PC-9 (cell line): ENCODE results near the gene FNDC3B. TPM values are rescaled to one million over a fixed set of nuclear protein-coding genes. Genes with fewer than 3 reads are reported as not detected.

ENCODE experiments used
- BruUV-seq: library from RNA; stranded (reverse); fragments of 400-500 nt; replicated peaks from 2 replicates; lab custom pipeline; 2021; lab: Mats Ljungman, UMichigan
- CTCF ChIA-PET: fragments of 300-600 bp; sonication (Branson Sonifier 250); formaldehyde crosslinking; loops from one replicate; lab custom pipeline; 2022; ENCODE audit warnings: antibody characterized with exemption; lab: Charles Lee
- POLR2A ChIA-PET: fragments of 300-600 bp; sonication (Branson Sonifier 250); formaldehyde crosslinking; loops from one replicate; lab custom pipeline; 2022; ENCODE audit warnings: antibody characterized with exemption; ENCODE audit not compliant: unreplicated experiment; lab: Charles Lee
- DNase-seq, 2 experiments: peaks; one replicate each; pipeline versions ENCODE4 v3.0.0 to v3.0.0-alpha.2; 2015 to 2022; ENCODE audit warnings: mixed read lengths in 1 of 2
- H2AFZ ChIP-seq: fragments of 200-600 bp; sonication (generic); 2 replicates; pipeline ENCODE4 v1.8.1; 2017; ENCODE audit warnings: antibody characterized with exemption
- H3F3A ChIP-seq: fragments of 200-600 bp; sonication (generic); 2 replicates; pipeline ENCODE4 v1.8.1; 2017; ENCODE audit warnings: antibody characterized with exemption, mild to moderate bottlenecking, low read depth; ENCODE audit not compliant: insufficient read depth
- H3K27ac ChIP-seq: fragments of 200-600 bp; sonication (generic); 2 replicates; pipeline ENCODE4 v1.6.1; 2016; ENCODE audit warnings: mixed run types
- H3K27me3 ChIP-seq: fragments of 200-600 bp; sonication (generic); 2 replicates; pipeline ENCODE4 v1.6.1; 2016; ENCODE audit warnings: low read depth, mixed run types; ENCODE audit not compliant: insufficient read depth
- H3K36me3 ChIP-seq: fragments of 200-600 bp; sonication (generic); 2 replicates; pipeline ENCODE4 v1.6.1; 2016; ENCODE audit warnings: low read depth, mixed run types
- H3K4me1 ChIP-seq: fragments of 200-600 bp; sonication (generic); replicated peaks from 2 replicates; pipeline ENCODE4 v1.6.1; 2016; ENCODE audit warnings: mixed run types; ENCODE audit not compliant: insufficient read depth
- H3K4me2 ChIP-seq: fragments of 200-600 bp; sonication (generic); 2 replicates; pipeline ENCODE4 v1.6.1; 2017; ENCODE audit warnings: mixed run types
- H3K4me3 ChIP-seq: fragments of 200-600 bp; sonication (generic); 2 replicates; pipeline ENCODE4 v1.6.1; 2016; ENCODE audit warnings: mixed run types
- H3K79me2 ChIP-seq: fragments of 200-600 bp; sonication (generic); 2 replicates; pipeline ENCODE4 v1.6.1; 2017; ENCODE audit warnings: low read depth, mixed run types
- H3K9me2 ChIP-seq: fragments of 200-600 bp; sonication (generic); 2 replicates; pipeline ENCODE4 v1.8.1; 2017; ENCODE audit warnings: mild to moderate bottlenecking; ENCODE audit not compliant: insufficient read depth
- H3K9me3 ChIP-seq: fragments of 200-600 bp; sonication (generic); 2 replicates; pipeline ENCODE4 v1.8.1; 2016; ENCODE audit warnings: low read depth; ENCODE audit not compliant: insufficient read depth
- H4K20me1 ChIP-seq: fragments of 200-600 bp; sonication (generic); 2 replicates; pipeline ENCODE4 v1.8.1; 2017; ENCODE audit not compliant: insufficient read depth
- EZH2 ChIP-seq: fragments of 200-600 bp; sonication (generic); IDR thresholded peaks from 2 replicates; pipeline ENCODE4 v1.8.0; 2017; ENCODE audit warnings: antibody characterized with exemption, low read depth
- intact Hi-C: fragments of 100-400 bp; cut with micrococcal nuclease; formaldehyde crosslinking; loops from one replicate; pipeline ENCODE4 v1.10.0; 2022; ENCODE audit not compliant: unreplicated experiment
- total RNA-seq: library from RNA; stranded (reverse); gene quantifications from 2 replicates; pipeline ENCODE4 v1.2.3, GENCODE V29; 2021
- TF ChIP-seq, protein P1 (sequence below): fragments of 200-600 bp; sonication (generic); conservative IDR thresholded peaks from 2 replicates; pipeline ENCODE4 v1.6.1; 2017; ENCODE audit warnings: mixed run types, antibody characterized with exemption, mild to moderate bottlenecking, moderate library complexity

The FNDC3B gene
- total RNA-seq, 1 experiment from 2014 or later, result 106 TPM

GRCh38 chr3:172355836-172356235 lies 316.5 kb downstream of the FNDC3B start:
- no TSS peak for BruUV-seq
- H3K27ac ChIP-seq, result peak overlapping the region; percentile 36; the same call in 1 of the 2 replicates
- DNase-seq, result peak; percentile 25 to 80
- TF ChIP-seq, protein P1, sequence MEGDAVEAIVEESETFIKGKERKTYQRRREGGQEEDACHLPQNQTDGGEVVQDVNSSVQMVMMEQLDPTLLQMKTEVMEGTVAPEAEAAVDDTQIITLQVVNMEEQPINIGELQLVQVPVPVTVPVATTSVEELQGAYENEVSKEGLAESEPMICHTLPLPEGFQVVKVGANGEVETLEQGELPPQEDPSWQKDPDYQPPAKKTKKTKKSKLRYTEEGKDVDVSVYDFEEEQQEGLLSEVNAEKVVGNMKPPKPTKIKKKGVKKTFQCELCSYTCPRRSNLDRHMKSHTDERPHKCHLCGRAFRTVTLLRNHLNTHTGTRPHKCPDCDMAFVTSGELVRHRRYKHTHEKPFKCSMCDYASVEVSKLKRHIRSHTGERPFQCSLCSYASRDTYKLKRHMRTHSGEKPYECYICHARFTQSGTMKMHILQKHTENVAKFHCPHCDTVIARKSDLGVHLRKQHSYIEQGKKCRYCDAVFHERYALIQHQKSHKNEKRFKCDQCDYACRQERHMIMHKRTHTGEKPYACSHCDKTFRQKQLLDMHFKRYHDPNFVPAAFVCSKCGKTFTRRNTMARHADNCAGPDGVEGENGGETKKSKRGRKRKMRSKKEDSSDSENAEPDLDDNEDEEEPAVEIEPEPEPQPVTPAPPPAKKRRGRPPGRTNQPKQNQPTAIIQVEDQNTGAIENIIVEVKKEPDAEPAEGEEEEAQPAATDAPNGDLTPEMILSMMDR, result no peak
- TF ChIP-seq EZH2, result no peak
- H4K20me1 ChIP-seq, result peaks cover 13% of the 10 kb centered on the region
- POLR2A ChIA-PET, result interaction anchor here (0.5 to 0.7 kb wide), 5 partner anchors 195 to 359 kb away, joined by 3 to 8 read pairs (median 4); no protein-coding TSS in a partner anchor
- H3F3A ChIP-seq, result peaks cover 62% of the 10 kb centered on the region
- CTCF ChIA-PET, result interaction anchor here (0.5 kb wide), 1 partner anchor 138 kb away, joined by 4 read pairs; no protein-coding TSS in a partner anchor
- H3K9me2 ChIP-seq, result no peaks in the 10 kb centered on the region
- intact Hi-C loops, result loop anchor here (5.0 kb wide), 3 partner anchors 241 to 396 kb away; partner anchors contain the start of gene ECT2
- peaks cover 23% of the 10 kb centered on the region for H3K79me2 ChIP-seq
- H3K36me3 ChIP-seq, result peaks cover 77% of the 10 kb centered on the region
- H3K4me1 ChIP-seq, result peaks cover 20% of the 10 kb centered on the region
- no peaks in the 10 kb centered on the region for H3K27me3 ChIP-seq
- no peak overlapping the region for H3K4me3 ChIP-seq
- no peak overlapping the region for H3K4me2 ChIP-seq
- H3K9me3 ChIP-seq, result no peaks in the 10 kb centered on the region
- no peak overlapping the region for H2AFZ ChIP-seq

- CTCF ChIA-PET, result interaction anchor here (0.5 kb wide), 2 partner anchors 138 to 266 kb away, joined by 4 to 5 read pairs; no protein-coding TSS in a partner anchor
- Histone ChIP-seq H3K9me2 (no peaks in the 10 kb centered on the region), H3F3A (peaks cover 62% of the 10 kb centered on the region), H4K20me1 (peaks cover 19% of the 10 kb centered on the region), H3K4me1 (peaks cover 20% of the 10 kb centered on the region), H2AFZ (no peak overlapping the region), H3K27me3 (no peaks in the 10 kb centered on the region), H3K27ac (peak overlapping the region; percentile 36; the same call in 1 of the 2 replicates), H3K36me3 (peaks cover 77% of the 10 kb centered on the region), H3K9me3 (no peaks in the 10 kb centered on the region), H3K79me2 (peaks cover 23% of the 10 kb centered on the region), H3K4me2 (no peak overlapping the region), H3K4me3 (no peak overlapping the region)
- intact Hi-C loops, result loop anchor here (5.0 kb wide), 3 partner anchors 241 to 396 kb away; partner anchors contain the start of gene ECT2
- no peak for TF ChIP-seq EZH2
- TF ChIP-seq, protein P1, result no peak
- POLR2A ChIA-PET, result interaction anchor here (0.5 to 0.7 kb wide), 5 partner anchors 194 to 359 kb away, joined by 3 to 8 read pairs (median 4); no protein-coding TSS in a partner anchor
- DNase-seq, result peak in 1 of 2 experiments; percentile 17
- no TSS peak for BruUV-seq
Observed at GRCh38 chr3:172356427-172356826, 317.0 kb downstream of the FNDC3B start.

- H3K79me2 ChIP-seq, result peaks cover 23% of the 10 kb centered on the region
- H3K36me3 ChIP-seq, result peaks cover 78% of the 10 kb centered on the region
- H2AFZ ChIP-seq, result no peak overlapping the region
- intact Hi-C loops, result loop anchor here (5.0 kb wide), 3 partner anchors 239 to 394 kb away; partner anchors contain the start of gene ECT2
- CTCF ChIA-PET, result interaction anchor here (0.6 kb wide), 1 partner anchor 25 kb away, joined by 3 read pairs; no protein-coding TSS in a partner anchor
- POLR2A ChIA-PET, result no interaction called here
- peaks cover 30% of the 10 kb centered on the region for H4K20me1 ChIP-seq
- no peak for TF ChIP-seq EZH2
- TF ChIP-seq, protein P1, result no peak
- H3K4me1 ChIP-seq, result peaks cover 20% of the 10 kb centered on the region
- no TSS peak for BruUV-seq
- no peak overlapping the region for H3K27ac ChIP-seq
- no peak overlapping the region for H3K4me2 ChIP-seq
- no peak overlapping the region for H3K4me3 ChIP-seq
- no peaks in the 10 kb centered on the region for H3K27me3 ChIP-seq
- no peaks in the 10 kb centered on the region for H3K9me2 ChIP-seq
- peak in 1 of 2 experiments; percentile 26 for DNase-seq
- H3K9me3 ChIP-seq, result no peaks in the 10 kb centered on the region
- peaks cover 60% of the 10 kb centered on the region for H3F3A ChIP-seq
Observed at GRCh38 chr3:172357850-172358754, 318.7 kb downstream of the FNDC3B start.
